Measurements from ENCODE around the gene RNASEL.

RNASEL gene

DNA sequence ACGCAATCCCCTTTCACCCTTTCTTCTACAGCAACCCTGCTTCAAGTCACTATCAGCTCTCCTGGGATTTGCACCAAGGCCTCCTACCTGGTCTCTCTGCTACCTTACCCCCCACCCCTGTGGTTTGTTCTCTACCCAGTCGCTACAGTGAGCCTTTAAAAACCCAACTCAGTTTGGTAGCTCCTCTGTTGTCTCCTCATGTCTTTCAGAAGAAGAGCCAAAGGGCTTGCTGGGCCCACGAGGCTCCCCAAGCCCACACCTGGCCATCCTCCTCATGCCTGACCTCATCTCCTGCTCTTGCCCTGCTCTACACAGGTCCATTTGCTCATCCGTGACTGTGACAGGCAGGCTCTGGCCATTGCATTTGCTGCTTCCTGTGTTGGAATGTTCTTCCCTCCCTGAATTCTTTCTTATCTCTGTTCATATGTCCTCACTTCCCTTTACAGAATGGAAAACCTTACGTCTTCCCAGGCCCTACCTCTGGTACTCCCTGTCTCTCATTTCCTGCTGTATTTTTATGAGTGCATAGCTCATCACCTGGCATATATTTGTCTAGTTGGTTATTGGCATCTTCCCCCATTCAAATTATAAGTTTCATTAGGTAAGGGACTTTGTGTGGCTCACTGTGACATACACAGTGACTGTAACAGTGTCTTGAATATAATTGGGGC is 11.8 kb upstream of the RNASEL start:
- no peak for DNase-seq (ENCODE audit: low read depth in 1 of 2, low spot score in 1 of 2)

DNA sequence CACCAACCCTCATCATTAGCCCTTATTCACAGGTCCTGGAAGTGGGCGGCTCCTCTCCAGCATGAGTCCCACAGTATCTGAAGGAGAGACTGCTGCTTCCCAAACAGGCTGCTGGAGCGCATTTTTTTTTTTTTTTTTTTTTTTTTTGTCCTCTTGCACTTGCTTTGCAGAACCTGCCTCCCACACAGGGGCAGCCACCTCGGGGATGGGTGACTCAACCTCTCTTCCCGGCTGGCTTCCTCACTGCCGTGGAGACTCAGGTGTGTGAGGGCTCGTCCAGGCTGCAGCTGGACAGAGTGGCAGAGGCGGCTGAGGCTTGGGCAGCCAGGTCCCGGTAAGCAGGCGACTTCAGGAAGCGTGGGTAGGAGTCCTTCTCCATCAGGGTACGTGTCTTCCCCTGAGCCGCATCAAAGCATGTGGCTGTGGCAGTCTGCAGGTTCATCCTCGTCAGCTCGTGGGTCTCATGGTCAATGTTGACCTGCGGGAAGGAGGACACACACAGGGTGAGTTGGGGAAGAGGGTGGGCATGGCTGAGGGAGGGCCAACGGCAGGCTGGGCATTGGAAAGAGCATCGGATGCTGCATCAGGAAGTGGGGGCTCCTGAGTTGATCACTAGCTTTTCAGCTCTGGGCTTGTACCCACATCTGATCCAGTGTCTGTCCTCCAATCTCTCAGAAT is 11.1 kb upstream of the RNASEL start:
- DNase-seq (ENCODE audit: low read depth in 1 of 2, low spot score in 1 of 2), result no peak

DNA sequence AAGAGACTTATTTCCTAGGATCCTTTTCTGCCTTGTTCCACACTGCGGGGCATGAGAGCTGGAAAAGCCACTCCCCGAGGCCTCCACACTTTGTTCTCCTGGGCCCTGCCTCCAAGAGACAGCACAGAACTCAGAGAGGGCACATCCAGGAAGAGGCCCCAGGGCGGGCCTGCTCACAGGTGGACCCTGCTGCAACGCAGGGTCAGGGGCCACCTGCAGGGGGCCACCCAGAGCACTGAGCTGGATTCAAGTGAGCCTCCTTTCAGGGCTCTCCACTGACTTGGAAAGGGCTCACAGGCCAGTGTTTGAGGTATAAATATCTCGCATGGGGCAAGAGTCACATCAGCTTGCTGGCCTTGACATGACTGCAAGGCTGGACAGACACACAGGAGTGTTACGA is 10.3 kb upstream of the RNASEL start:
- DNase-seq (ENCODE audit: low read depth in 1 of 2, low spot score in 1 of 2), result no peak

DNA sequence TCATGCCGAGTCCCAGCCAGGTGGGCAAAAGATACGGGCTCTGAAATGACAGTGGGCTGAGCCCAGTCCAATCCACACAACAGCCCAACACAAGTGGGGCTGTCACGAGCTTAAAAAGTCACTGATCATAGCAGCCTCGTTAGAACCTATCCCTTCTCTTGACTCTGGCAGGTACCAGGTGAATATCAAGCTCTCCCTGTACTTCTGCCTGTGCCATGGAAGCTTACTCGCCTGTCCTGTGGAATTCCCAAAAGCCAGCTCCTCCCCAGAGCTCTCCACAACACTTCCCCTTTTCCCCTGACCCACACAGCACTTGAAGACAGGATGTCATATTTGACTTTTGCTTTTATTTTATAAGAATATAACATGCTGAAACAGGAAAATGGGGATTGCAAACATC is 9.2 kb upstream of the RNASEL start:
- DNase-seq (ENCODE audit: low read depth in 1 of 2, low spot score in 1 of 2), result no peak

DNA sequence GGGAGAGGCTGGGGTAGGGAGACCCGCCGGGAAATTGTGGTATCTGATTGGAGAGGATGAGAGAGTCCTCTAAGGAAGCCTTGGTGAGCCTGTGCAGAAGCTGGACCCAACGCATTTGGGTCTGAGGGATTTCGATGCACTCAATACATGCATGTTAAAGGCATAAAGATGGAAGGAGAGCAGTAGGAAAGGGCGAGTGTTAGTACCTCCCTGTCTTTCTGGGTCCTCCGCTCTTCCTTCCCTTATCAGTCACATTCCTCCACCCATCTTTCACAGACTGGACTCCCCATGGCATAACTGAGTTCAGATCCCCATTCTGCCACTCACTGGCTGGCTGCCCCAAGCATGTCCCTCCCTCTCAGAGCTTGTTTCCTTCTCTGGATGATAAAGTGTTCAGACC is 7.9 kb upstream of the RNASEL start:
- no peak for DNase-seq (ENCODE audit: low read depth in 1 of 2, low spot score in 1 of 2)

DNA sequence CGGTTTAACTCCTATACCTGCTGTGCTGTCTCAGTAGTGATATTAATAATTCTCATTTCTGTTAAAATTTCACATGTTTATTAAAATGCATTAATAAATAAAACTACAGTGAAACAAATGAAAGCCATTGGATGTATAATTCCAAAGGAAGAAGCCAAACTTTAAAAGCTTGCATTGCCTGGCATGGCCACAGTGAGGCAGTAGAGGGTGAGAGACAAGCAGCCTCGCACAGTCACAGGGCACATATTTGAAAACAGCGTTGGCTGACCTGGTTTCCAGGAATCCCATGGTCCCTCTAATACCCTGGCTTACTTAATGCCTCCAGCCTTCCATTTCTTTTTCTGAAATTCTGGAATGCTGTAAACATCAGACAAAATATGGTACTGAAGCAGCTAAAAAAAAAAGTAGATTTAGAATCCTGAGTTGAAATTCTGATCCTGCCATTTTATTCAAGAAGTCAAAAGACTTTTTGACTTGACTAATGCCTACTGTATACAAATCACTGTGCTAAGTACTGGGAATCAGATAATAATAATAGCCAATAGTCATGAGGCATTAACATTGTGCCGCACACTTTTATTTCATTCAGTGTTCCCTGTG is 6.7 kb upstream of the RNASEL start:
- DNase-seq (ENCODE audit: low read depth in 1 of 2, low spot score in 1 of 2), result peak; percentile 28 to 49

DNA sequence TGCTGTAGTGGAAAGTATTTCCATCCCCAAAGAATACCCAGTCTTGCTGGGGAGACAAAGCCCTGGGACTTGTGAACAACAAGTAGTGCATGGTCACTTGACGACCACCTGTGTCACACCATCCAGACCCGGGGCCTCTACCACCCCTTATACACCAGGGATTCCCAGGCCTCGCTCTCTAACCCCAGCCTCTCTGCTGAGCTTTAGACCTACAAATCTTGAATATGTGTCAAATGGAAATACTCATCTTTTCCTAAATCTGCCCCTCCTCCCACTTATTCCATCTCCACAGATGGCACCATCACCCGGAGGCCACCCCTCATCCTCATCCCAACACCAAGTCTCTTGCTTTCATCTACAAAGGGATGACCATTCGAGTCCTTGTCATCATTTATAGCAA is 875 bp upstream of the RNASEL start:
- no peak for DNase-seq (ENCODE audit: low read depth in 1 of 2, low spot score in 1 of 2)

DNA sequence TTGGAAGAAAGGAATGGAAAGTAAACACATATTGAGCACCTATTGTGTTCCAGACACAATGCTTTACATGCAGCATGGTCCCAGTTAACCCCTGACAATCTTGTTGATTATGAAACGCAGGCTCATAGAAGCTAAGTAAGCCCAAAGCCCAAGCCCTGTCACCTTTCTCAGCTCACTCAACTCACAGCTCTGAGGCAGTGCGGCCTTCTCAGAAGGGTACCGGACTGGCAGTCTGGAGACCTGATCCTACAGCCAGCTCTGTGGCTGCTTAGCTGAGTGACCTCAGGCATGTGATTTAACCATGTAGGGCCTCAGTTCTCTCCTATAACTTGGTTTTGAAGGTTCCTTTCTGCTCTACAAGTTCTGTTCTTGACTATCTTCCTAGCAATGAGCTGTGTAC is 464 bp upstream of the RNASEL start:
- no peak for DNase-seq (ENCODE audit: low read depth in 1 of 2, low spot score in 1 of 2)

DNA sequence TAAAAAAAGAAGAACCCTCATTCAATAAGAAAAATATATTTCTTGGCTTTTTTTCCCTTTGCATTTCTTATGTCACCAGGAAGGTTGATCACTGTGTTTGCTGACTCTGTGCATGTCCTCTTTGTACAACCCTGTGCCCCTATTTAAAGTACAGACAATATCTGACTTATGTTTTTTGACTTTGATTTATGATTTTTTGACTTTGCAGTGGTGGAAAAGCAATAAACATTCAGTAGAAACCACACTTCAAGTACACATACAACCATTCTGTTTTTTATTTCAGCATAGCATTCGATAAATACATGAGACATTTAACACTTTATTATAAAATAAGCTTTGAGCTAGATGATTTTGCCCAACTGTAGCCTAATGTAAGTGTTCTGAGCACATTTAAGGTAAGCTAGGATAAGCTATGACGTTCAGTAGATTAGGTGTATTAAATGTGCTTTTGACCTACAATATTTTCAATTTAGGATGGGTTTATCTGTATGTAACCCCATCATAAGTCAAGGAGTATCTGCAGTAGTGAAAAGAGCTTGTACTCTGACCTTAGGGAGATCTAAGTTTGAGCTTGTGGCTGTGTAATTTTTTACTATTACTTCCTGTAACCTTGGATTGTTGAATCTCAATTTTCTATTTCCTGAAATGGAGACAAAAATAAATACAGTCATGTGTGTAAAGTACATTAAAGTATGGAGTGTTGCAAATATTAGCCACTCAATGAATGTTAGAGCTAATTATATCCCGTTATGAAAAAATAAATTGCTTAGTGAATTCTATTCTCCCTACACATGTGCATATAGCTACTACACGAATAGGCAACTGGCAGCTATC is 1.2 kb downstream of the RNASEL start:
- no peak for DNase-seq (ENCODE audit: low read depth in 1 of 2, low spot score in 1 of 2)

DNA sequence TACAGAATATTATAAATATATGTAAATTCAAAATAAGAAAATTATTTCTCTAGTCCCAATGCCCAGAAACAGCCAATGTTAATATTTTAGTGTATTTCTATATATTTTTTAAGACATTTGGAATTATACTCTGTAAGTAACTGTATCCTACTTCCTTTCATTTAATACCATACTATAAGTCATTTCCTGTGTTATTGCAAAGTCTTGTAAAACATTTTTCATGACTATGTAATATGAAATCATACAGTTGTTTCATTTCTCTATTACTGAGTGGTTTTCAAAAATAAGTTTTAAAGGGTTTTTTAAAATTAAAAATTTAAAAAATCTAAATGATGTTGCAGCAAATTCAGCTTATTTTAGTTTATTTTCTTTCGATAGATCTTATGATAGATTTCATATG is 2.0 kb downstream of the RNASEL start:
- DNase-seq (ENCODE audit: low read depth in 1 of 2, low spot score in 1 of 2), result no peak

DNA sequence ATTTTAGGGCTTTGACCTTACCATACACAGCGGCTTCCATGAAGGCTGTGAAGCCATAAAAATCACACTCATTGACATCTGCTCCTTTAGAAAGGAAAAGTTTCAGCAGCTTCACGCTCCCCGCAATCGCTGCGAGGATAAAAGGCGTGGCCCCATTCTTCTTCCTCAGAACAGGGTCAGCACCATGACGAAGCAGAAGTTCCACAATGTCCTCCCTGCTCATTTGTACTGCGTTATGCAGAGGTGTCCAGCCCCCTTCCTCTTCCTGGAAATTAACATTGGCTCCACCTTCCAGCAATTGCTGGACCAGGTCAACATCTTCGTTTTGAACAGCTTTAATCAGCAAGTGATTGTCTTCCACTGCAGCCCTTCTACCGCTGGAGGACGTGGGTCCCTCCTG is 2.7 kb downstream of the RNASEL start:
- no peak for DNase-seq (ENCODE audit: low read depth in 1 of 2, low spot score in 1 of 2)

DNA sequence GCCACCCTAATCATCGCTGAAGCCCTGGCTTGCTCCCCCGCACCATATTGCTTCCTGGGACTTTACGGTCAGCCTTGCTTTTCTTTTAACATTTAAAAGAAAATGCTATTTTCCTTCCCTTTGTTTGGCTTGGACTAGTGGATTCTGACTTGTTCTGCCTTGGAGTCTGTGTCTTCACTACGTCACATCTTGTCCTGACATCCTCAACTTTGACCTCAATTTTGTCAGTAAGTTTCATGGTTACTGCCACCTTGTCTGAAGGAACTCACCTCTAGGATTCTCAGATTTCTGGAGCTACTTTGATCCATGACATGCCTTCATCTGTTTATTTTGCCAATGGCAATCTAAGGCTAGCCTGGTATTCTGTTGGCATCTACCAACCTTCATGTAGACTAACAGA is 4.3 kb downstream of the RNASEL start:
- no peak for DNase-seq (ENCODE audit: low read depth in 1 of 2, low spot score in 1 of 2)

DNA sequence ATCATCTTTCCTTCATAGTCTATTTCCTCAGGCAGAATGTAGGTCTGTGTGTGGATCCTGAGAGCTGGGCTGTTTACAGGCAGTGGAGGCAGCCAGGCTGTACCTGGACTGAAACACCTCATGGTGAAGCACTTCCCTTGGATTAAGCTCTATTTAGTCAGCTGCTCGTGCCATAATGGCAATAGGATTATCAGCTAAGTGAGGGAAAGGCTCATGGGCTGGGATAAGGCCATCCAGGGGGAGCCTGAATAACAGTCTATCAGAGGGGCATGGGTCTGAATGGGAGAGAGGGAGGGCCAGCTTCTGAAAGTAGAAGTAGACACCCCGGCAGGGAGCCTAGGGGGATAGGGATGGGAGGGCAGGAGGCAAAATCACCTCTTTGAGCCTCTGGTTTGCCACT is 8.3 kb downstream of the RNASEL start:
- no peak for DNase-seq (ENCODE audit: low read depth in 1 of 2, low spot score in 1 of 2)

DNA sequence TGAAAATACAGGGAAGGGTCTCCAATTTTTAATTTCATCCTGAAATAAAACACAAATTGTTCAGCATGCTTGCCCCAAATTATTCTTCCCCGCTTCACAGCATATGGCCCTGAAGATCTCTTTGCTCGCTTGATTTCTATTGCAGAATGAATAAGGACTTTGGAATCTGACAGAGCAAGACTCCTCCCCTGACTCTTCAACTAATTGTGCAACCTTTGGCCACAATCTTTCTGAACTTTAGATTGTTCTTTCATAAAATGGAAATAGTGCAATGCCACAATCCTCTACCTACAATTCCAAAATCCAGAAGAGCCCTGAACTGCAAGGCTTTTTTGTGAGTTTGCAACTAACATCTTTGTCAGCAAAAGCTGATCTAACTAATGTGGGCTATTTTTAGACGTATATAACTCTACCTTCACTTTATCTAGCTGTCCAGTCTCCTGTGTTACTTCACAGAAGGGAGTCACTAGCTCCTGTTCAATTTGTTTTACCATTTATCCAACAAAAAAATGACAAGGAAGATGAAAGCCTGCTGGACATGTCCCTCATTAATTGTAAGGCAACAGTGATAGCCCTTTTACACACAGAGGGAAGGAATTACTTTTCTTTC is 13.4 kb downstream of the RNASEL start:
- DNase-seq (ENCODE audit: low read depth in 1 of 2, low spot score in 1 of 2), result no peak

DNA sequence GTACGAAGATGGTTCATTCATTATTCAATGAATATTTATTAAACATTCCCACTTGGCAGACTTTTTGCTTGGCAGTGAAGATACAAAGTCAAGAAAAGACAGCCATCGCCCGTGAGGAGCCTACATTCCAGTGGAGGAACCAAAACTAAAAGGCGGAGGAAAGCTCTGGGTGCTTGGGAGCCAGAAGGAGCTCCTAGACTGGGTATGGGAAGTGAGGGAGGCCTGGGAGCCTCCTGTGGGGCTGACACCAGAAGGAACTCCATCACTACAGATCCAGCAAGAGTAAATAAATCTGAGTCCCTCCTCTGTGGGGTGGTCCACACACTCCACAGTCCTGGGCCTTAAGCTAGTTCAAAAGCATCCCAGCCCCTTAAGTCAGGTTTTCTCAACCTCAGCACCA is 14.9 kb downstream of the RNASEL start:
- DNase-seq (ENCODE audit: low read depth in 1 of 2, low spot score in 1 of 2), result no peak

DNA sequence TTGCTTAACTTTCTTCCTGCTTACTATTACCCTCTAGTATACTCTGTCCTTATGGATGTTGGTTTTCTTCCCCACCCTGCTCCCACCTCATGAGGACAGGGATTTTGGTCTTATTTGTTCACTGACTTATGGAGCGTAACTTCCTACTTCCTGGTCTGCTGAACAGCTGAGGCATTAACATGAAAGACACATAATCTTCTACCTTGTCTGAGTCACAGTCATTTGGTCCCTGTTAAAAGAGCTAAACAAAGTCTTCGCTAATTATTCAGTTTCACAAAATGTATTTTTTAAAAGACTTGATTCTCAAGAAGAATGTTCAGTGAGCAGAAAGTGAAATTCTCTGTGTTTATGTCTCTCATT is 18.5 kb downstream of the RNASEL start:
- no peak for DNase-seq (ENCODE audit: low read depth in 1 of 2, low spot score in 1 of 2)

DNA sequence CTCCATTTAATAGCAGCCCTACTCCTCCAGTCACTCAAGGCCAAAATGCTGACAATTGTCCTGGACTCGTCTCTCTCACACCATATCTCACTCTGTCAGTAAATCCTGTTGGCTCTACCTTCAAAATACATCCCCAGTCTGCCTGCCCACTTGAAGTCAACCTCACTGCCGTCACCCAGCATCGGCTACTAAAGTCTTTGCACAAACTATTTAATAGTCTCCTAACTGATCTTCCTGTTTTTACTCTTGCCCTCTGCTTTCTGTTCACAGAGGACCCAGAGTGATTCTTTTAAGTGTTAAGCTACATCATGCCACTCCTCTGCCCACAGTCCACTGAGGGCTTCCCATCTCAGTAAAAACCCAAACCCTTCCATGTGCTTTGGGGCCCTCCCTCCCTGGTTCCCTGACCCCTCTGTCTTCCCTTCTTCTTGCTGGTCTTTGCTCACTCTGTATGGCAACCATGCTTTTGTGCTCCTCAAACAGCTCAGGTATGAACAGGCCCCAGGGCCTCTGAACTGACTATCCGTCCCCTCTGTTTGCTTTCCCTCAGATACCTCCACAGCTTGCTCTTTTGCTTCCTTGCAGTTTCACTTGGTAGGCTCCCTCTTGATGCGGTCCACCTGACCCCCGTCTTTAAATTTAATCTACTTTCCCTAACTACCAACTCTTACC is 19.0 kb downstream of the RNASEL start:
- DNase-seq (ENCODE audit: low read depth in 1 of 2, low spot score in 1 of 2), result no peak

DNA sequence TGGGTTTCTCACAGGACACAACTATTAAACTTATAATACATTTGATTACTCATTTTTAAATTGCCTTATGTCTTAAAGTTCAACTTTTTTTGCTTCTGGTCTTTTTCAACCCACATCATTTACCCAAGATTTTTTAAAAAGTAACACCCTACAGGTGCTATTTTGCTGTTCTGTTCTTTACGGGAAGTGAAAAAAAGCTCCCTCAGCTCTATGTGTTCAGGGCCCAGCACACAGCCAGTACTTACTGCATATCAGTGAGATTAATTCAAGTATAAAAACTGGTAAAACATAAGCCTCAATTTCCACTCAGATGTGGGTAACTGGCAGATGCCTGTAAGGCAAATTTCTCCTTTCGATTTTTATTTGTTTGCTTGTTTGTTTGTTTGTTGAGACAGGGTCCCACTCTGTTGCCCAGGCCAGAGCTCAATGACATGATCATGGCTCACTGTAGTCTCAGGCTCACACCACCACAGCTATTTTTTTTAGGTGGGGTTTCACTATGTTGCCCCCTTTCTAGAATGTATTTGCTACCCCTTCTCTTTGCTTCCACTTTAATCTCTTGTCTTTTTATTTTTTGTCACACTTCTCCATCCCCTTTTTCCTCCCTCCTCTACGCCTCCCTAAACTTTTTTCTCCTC is 20.3 kb downstream of the RNASEL start:
- DNase-seq (ENCODE audit: low read depth in 1 of 2, low spot score in 1 of 2), result no peak

DNA sequence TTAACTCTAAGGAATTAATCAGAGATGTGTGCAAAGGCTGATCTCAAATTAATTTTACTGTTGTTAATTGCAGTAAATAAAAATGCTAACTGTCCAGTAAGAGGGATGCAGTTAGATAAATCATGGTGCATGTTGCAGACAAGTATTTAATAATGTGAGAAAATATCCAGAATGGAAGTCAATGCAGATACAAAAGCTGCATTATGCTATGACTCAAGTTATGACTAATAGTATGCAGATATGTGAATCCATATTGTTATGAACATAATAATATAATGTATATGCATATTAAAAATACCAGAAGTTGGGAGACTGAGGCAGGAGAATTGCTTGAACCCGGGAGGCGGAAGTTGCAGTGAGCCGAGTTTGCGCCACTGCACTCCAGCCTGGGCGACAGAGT is 21.4 kb downstream of the RNASEL start:
- no peak for DNase-seq (ENCODE audit: low read depth in 1 of 2, low spot score in 1 of 2)

DNA sequence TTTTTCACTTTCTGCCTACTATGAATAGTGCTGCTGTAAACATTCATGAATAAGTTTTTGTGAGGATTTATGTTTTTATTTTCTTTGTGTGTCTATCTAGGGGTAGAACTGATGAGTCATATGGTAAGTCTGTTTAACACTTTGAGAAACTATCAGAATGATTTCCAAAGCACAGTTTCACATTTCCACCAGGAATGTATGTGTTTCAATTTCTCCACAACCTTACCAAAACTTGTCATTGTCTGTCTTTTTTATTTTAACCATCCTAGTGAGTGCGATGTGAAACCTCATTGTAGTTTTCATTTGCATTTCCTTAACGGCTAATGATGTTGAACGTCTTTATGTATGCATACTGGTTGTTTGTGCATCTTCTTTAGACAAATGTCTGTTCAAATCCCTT is 23.5 kb downstream of the RNASEL start:
- no peak for DNase-seq (ENCODE audit: low read depth in 1 of 2, low spot score in 1 of 2)
